Measurements from ENCODE around the gene MINDY4B.
"Not testable (repeated sequence)": the region's sequence is repeated elsewhere in the genome, so short reads cannot be mapped to it uniquely, and the experiment has no call there.

The MINDY4B gene

DNA sequence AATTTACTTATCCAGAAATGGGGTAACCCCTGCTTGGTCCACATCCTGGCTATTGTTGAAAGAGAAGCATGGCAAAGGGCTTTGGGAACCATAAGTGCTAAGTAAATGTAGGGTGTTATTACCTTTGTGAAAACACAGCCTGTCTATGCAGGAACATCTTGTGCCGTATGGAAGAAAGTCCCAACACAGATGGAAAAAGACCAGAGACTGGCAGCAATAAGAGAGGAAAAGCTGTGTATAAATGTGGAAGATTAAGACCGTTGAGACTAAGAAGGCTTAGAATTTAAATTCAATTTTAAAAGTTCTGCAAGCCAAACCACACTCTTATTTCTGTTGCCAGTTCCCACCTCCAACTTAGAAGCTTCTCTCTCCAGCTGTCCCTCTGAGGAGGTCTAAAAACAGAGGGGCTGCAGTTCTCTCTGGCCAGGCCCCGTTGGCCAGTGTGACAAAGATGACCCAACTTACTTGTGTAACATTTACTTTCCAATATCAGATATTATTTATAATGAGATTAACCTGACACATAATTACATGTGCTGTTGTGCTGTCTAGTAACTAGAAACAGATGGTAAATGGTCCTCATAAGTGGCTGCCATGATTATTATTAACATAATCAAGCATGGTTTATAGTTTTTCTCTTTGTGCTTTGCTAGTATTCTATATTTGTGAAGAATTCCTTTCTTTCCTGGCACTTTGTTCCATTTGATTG is 7.0 kb downstream of the MINDY4B start:
- no peak for DNase-seq

GRCh38 chr3:150897592-150897991 is 7.6 kb downstream of the MINDY4B start:
- no peak for DNase-seq

DNA sequence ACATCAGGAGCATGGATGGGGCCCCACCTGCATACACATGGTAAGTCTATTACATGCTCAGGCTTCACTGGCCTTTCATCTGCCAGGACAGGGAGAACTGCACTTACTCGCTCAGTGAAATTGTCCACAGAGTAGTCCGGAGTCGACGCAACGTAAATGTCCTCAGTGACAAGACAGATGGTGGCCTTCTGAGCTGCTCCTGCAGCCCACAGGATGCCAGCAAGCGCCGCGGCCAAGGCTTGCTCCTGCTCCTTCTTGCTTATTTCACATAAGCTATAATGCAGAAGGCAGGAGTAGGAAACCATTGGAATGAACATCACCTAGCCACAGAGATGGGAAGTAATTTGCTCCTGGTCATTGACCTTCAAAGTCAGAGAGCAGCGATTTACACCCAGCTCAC is 14.4 kb downstream of the MINDY4B start:
- DNase-seq = no peak

- DNase-seq = no peak
Observed at GRCh38 chr3:150890295-150890694, 14.9 kb downstream of the MINDY4B start.

DNA sequence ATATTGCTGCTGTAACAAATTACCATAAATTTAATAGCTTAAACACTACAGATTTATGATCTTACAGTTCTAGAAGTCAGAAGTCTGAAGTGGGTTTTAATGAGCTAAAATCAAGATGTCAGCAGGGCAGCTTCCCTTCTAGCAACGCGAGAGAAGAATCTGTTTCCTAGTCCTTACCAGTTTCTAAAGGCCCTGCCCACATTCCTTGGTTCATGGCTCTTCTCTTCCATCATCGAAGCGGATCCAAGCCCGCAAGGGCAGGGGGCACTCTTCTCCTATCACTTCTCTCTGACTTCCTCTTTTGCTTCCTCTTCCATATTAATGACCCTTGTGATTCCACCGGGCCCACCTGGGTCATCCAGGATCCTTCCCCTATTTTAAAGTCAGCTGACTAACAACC is 16.1 kb downstream of the MINDY4B start:
- no peak for DNase-seq

GRCh38 chr3:150887031-150887430 is 18.2 kb downstream of the MINDY4B start:
- DNase-seq = no peak

DNA sequence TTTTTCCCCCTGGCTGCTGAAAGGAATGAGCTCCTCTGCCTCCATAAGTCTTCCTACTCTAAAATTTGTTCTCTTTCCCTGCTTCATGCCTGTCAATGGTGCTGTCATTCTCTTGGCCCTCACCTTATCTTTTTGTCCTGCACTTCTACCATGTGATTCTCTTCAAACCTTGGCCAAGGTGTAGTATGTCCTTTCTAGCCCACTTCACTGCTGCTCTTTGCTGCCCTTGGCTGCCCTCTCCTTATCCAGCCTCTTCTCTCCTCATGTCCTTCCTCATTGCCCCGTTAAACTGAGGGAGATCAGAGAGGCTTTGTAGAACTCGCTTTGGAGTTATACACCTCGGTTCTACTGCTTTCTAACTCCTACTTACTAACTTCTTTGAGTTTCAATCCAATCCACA is 19.7 kb downstream of the MINDY4B start:
- no peak for DNase-seq

DNA sequence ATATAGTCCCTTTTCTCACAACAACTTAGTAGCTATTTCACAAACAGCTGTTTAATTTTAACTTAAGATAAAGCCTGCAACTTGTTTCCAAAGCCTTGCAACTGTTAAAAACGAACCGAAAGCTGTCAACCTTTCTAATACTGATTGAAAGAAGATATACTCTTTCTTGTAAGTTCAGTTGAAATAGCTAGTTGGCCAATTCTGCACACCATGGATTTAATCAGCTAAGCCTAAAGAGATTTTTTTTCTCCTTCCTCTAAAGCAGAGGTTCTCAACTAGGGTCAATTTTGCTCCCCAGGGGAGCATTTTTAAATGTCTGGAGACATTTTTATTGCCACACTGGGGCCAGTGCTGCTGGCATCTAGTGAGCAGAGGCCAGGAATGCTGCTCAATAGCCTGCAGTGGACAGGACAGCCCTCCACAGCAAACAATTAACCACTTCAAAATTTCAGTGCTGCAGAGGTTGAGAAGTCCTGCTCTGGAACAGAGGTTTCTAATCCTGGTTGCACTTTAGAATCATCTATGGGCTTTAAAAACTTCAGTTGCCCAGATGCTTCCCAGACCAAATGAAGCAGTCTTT is 26.2 kb downstream of the MINDY4B start:
- DNase-seq = no peak

DNA sequence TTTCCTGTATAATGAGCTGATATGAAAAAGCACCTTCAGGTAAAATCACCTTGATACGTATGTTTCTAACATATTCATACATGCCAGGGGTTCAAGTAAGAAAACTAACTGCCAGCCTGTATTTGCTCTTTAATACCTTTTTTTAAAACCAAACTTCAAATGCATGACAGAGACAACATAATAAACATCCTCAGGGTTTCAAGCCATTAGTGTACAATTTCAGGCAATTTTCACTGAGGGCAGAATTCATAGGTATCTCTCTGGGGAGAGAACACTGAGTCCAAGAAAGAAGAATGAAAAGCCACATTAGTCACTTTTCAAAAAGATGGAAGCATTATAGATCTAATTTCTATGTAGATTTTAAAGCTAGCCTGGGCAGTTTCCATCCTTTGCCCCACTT is 26.9 kb downstream of the MINDY4B start:
- no peak for DNase-seq

GRCh38 chr3:150877303-150877702 is 27.9 kb downstream of the MINDY4B start:
- no peak for DNase-seq

- no peak for DNase-seq
Observed at GRCh38 chr3:150876611-150877265, 28.5 kb downstream of the MINDY4B start.

GRCh38 chr3:150875548-150875947 is 29.7 kb downstream of the MINDY4B start:
- no peak for DNase-seq

DNA sequence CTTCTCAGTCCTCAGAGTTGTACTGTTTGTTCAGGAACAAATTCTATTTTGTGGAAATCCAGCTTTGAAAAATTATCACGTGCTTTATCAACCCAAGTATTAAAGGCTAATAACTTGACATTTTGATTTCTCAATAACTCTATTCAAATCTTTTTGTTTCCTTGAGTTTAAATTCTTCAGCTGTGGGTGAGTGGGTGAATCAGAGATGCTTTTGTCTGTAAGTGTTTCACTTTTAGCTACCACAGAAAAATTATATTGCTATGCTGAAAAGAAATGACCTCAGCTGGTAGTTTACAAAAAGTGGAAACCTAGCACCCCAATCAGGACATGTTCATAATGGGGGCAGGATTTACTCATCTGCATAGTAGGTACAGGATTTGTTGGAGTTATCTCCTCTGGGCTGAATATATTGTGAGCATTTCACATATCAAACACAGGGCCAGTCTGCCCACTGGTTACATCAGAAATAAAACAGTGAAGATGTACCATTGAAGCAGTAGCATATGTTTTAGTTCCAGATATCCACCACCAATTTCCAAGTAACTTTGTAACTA is 30.5 kb downstream of the MINDY4B start:
- no peak for DNase-seq

DNA sequence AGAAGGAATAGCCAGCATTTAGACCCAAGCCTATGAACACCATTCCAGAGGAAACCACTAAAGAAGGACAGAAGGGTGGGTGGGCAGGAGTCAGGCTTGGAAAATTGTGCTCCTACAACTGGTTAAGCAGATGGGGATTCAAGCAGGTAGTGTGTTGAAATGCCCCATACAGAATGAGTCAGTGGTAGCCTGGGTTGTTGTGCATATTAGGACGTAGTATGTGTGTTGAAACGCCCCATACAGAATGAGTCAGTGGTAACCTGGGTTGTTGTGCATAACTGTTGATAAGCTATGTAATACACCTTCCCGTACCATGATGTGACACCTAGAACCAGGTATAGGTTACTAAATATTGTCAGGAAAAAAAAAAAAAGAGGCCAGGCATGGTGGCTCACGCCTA is 34.0 kb downstream of the MINDY4B start:
- no peak for DNase-seq

GRCh38 chr3:150870406-150870805 is 34.8 kb downstream of the MINDY4B start:
- DNase-seq = no peak

DNA sequence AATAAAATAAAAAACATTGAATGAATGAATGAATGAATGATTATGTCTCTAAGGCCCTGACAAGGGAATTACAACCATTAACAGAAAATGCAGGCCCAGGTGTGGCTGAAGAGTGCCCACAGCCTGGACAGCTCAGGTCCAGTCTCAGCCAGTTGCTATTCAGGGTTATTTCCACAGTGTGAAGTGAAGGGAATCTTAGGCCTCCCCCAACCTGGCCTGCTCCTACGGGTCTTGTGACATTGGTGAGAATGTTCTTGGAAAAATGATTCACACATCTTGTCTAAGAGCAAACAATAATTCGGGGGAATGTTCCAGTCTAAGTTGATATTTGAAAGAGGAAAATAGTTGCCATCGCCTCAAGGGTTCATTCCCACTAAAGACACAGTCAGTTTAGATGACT is 37.0 kb downstream of the MINDY4B start:
- DNase-seq = no peak

DNA sequence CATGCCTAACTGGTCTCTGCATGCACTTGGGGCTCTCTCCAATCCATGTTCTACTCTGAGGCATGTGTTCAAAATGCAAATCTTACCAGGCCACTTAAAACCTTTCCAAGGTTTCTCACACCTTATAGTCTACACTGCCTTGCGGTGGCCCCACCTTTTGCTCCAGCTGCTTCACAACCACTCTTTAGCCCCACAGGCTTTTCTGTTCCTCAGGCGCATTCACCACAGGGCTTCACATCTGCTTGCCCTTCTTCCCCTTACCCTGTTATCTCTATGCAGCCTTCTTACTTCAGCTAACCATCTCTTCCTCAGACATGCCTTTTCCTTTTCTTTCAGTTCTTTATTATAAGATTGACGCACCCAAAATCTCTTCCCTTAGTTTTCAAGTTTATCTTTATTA is 37.8 kb downstream of the MINDY4B start:
- DNase-seq = no peak

DNA sequence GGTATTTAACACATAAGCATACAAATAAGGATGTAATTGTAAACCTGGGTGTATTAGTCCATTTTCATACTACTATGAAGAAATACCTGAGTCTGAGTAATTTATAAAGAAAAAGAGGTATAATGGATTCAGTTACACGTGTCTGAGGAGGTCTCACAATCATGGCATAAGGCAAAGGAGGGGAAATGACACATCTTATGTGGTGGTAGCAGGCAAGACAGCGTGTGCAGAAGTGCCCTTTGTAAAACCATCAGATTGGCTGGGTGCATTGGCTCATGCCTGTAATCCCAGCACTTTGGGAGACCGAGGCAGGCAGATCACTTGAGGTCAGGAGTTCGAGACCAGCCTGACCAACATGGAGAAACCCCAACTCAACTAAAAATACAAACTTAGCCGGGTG is 41.3 kb downstream of the MINDY4B start:
- DNase-seq = not testable (repeated sequence)

GRCh38 chr3:150861851-150862250 is 43.4 kb downstream of the MINDY4B start:
- DNase-seq = no peak

DNA sequence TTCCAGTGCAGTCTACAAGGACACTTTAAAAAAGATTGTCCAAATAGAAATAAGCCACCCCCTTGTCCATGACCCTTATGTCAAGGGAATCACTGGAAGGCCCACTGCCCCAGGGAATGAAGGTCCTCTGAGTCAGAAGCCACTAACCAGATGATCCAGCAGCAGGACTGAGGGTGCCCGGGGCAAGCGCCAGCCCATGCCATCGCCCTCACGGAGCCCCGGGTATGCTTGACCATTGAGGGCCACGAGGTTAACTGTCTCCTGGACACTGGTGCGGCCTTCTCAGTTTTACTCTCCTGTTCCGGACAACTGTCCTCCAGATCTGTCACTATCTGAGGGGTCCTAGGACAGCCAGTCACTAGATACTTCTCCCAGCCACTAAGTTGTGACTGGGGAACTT is 47.3 kb downstream of the MINDY4B start:
- not testable (repeated sequence) for DNase-seq

GRCh38 chr3:150850191-150850590 is 55.0 kb downstream of the MINDY4B start:
- no peak for DNase-seq

DNA sequence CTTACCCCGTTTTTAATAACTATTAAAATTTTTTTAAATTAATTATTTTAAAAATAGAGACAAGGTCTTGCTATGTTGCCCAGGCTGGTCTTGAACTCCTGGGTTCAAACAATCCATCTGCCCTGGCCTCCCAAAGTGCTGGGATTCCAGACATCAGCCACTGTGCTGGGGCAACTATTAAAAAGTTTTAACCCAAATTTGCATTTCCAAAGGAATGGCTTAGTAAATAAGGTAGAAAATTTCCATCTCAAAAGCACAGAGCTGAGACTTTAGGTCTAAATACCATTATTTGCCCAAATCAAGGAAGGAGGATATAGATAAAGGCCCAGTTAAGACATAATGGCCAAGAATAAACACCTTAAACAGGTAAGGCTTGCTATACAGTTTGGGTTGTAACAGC is 56.4 kb downstream of the MINDY4B start:
- DNase-seq = no peak

DNA sequence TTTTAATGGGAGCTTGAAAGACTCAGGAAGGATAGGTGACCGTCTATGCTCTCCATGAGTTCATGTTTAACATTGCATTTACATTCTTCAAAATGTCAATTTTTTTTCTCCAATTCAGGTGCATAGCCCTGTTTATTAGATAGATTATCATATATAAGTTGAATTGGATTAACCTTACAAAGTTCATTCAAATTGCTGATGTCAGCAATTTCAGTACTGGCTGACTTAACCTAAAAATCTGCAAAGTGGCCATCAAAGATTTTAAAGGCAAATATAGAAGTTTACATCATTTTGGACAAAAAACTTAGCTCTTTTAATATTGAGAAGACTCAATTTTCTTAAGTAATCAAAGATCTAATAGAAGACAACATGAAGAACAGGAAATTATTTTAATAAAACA is 57.8 kb downstream of the MINDY4B start:
- no peak for DNase-seq

DNA sequence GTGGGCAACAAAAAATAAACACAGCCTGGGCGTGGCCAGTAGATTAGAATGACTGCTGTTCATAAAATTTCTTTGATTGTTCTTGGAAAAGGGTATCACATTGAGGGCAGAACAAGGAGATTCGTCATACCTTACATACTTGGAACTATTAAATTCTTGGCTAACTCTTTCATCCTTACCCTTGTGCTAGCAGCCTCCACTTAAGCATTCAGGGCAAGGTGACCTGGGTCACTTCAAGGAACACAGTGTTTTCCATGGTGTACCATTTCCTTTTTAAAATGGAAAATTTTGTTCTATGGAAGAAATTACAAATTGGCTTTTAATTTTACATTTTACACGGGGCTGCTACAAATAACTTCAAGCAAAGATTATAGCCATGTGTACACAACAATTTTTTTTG is 60.8 kb downstream of the MINDY4B start:
- no peak for DNase-seq
